HK-2 (cell line): ENCODE results near the gene OR1K1.
"Not testable (repeated sequence)": the region's sequence is repeated elsewhere in the genome, so short reads cannot be mapped to it uniquely, and the experiment has no call there.

Experiments
- DNase-seq: peaks from one replicate; pipeline ENCODE4 v3.0.0-alpha.2; 2018; ENCODE audit not compliant: unreplicated experiment

The OR1K1 gene

DNA sequence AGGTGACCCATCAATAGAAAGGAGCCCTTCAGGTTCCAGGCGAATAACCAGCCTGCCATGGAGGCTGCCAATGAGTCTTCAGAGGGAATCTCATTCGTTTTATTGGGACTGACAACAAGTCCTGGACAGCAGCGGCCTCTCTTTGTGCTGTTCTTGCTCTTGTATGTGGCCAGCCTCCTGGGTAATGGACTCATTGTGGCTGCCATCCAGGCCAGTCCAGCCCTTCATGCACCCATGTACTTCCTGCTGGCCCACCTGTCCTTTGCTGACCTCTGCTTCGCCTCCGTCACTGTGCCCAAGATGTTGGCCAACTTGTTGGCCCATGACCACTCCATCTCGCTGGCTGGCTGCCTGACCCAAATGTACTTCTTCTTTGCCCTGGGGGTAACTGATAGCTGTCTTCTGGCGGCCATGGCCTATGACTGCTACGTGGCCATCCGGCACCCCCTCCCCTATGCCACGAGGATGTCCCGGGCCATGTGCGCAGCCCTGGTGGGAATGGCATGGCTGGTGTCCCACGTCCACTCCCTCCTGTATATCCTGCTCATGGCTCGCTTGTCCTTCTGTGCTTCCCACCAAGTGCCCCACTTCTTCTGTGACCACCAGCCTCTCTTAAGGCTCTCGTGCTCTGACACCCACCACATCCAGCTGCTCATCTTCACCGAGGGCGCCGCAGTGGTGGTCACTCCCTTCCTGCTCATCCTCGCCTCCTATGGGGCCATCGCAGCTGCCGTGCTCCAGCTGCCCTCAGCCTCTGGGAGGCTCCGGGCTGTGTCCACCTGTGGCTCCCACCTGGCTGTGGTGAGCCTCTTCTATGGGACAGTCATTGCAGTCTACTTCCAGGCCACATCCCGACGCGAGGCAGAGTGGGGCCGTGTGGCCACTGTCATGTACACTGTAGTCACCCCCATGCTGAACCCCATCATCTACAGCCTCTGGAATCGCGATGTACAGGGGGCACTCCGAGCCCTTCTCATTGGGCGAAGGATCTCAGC lies at the start of gene OR1K1:
Gene OR1K1 (plus strand): TSS at position 58 of the 995 bp plus-strand sequence. CDS start 0 bp downstream, at position 58.
- DNase-seq = no peak

DNA sequence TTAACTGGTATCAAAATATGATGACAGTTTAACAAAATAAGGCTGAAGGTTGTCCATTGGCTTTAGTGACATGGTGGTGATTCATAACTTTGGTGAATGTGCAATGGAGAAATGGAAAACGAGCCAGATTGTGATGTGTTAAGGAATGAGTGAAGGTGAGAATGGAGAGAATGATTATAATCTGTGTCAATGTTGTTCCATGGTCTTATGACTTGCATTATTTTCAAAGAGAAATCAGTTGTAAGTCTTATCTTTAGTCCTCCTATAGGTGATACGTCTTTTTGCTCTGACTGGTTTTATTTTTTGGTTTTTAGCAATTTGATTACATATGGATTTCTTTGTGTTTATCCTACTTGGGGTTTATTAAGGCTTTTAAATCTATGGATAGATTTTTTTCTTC lies 45.1 kb upstream of the OR1K1 start:
- DNase-seq = no peak

GRCh38 chr9:122767817-122768216 lies 32.1 kb upstream of the OR1K1 start:
- DNase-seq = no peak

GRCh38 chr9:122777052-122777451 lies 22.9 kb upstream of the OR1K1 start:
- DNase-seq = no peak

DNA sequence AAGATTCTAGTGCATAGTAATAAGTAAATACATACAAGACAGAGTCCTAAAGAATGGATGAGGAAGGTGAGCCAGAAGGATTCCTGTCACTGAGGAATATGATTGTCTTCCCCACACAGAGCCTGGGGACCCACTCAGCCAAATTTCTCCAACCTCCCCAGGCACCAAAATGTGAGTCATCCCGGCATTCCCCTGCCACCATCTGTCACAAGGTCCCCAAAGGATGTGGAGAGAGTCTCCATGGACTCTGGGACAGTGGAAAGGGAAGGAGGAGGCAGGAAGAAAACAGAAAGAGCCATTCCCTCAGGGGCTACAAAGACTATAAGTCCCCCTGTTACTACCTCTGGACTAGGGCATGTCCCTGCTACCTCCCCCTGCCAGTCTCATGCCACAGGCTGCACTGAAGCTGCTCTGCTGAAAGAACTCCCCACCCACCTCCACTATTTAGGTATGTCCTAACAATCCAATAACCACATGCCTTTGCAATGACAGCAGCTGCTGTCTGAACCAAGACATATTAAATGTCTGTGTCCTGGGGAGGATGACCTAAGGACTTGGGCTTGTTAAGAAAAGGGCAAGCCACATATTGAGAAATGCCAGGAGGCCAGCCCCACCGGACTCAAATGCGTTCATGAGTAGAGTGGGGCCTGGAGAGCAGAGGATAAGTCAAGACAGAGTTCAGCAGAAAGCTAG lies 21.8 kb upstream of the OR1K1 start:
- no peak for DNase-seq

DNA sequence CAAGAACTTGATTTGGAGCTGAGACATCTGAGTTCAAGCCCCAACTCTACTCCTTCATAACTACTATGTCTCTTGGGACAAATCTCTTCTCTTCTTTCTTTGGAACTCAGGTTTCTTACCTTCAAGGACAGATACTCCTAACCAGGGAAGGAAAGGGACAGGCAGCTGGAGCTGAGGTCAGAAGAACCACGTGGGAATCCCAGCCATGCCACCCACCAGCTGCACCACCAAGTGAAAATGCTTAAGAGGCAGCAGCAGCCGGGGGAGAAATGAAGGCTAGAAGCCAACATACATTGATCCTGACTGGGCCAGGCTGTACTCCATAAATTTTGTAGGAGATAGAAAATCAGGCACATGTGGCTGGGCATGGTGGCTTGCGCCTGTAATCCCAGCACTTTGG lies 20.7 kb upstream of the OR1K1 start:
- DNase-seq = no peak

DNA sequence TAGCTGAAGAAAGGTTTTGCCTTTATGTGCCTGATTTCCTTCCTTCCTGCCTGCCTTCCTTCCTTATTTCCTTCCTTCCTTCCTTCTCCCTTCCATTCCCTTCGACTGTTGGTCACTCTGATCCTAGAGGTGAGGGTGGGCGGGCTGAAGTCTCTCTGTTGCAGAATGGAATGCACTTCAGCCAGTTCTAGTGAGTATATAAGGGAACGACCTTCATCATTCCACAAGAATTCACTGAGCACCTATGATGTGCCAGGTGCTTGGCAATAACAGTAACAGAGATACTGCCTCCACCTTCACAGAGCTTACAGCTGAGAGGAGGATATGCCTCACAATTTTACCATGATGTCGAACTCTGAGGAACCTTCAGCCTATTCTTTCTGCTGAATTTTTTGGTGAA lies 19.9 kb upstream of the OR1K1 start:
- no peak for DNase-seq

GRCh38 chr9:122781671-122782070 lies 18.3 kb upstream of the OR1K1 start:
- DNase-seq = no peak

- no peak for DNase-seq
Measured at GRCh38 chr9:122785269-122785668, 14.7 kb upstream of the OR1K1 start.

GRCh38 chr9:122786338-122786737 lies 13.6 kb upstream of the OR1K1 start:
- DNase-seq = no peak

DNA sequence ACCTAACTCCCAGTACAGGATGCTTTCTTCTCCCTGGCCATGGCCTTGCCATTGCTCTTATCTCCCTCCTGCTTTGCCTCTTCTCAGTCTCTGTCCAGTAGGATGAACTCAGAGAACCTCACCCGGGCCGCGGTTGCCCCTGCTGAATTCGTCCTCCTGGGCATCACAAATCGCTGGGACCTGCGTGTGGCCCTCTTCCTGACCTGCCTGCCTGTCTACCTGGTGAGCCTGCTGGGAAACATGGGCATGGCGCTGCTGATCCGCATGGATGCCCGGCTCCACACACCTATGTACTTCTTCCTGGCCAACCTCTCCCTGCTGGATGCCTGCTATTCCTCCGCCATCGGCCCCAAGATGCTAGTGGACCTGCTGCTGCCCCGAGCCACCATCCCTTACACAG lies 11.1 kb upstream of the OR1K1 start, which contains the start of gene OR5C1:
Gene OR5C1 (plus strand): TSS at position 103 of the 400 bp plus-strand sequence. CDS start 0 bp downstream, at position 103.
- DNase-seq = no peak

GRCh38 chr9:122789256-122790046 lies 10.5 kb upstream of the OR1K1 start:
- DNase-seq = no peak

- DNase-seq = no peak
Measured at GRCh38 chr9:122791872-122792669, 7.9 kb upstream of the OR1K1 start.

DNA sequence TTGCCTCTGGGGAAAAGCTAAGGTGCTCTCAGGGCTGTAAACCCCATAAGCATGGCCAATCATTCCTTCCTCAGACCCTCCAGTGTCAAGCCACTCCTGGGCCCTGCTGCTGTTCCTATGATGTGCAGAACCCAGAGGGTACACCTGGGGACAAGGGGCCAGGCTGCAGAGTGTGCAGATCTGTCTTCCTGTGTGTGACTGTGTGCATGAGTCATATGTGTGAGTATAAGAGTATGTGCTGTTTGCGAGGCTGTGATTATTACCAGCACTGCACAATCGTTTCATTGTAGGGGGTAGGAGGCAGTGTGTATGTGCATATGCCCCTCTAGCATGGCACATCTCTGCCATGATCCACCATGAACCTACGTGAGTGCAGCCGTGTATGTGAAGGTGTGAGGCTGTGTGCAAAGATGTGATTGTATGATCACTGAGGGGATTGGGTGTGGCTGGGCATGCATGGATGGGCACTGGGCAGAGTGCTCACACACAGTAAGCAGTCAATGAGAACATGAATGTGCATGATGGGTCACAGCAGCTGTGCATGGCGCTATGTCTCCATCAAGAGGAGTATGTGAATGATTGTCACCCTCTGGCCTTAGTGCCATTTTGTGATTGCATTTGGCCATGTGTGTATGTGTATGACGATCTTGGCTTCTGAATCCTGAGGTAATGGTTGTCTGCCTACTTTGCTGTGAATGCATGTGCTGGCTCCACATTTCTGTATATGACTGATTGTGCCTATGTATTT lies 2.4 kb upstream of the OR1K1 start:
- DNase-seq = no peak

DNA sequence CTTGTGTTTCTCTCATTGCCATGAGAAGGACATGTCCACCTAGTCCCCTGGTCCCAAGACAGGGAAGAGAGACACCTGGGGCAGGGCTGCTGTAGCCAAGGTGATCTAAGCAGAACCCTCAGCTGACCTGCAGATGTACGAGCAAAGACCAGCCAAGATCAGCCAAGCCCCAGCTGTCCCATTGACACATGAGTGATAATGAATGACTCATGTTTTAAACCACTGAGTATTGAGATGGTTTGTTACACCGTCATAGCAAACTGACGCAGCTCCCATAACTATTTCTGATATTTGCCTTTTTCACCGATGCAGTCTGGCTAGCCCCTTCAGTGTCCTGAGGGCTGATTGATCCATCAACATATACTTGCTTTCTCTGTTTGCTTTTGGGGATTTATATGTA lies 6.7 kb downstream of the OR1K1 start:
- no peak for DNase-seq

GRCh38 chr9:122807271-122807900 lies 7.5 kb downstream of the OR1K1 start:
- no peak for DNase-seq

DNA sequence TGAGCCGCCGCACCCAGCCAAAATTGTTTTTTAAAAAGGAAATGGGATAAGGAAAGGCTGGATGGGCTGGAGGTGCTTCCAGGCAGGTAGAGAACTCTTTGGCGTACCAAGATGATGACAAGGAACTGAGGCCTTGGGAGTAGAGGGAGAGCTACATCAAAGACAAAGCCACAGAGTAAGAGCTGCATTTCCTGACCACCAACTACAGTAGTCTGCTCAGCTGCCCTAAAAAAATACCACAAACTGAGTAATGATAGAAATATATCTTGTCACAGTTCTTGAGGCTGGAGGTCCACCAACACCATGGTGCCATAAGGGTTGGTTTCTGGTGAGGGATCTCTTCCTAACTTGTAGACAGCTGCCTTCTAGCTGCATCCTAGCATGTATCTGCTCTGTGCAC lies 8.2 kb downstream of the OR1K1 start:
- no peak for DNase-seq

DNA sequence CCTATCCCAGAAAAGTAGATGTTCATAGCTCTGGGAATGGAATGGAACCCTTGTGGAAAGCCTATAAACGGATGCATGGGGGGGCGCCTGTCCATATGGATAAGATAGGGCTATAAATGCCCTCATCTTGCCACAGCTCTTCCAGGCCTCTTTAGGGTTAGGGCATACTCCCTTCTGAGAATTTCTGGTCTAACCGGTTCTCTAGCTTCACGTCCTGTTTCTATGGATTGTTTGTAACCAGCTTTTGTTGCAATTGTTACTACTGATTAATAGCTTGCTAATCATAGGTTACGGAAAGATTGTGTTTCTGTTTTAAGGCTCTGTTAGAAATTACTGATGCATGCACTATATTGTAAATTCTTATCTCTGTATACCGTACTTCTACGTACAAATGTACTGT lies 9.3 kb downstream of the OR1K1 start:
- DNase-seq = not testable (repeated sequence)

DNA sequence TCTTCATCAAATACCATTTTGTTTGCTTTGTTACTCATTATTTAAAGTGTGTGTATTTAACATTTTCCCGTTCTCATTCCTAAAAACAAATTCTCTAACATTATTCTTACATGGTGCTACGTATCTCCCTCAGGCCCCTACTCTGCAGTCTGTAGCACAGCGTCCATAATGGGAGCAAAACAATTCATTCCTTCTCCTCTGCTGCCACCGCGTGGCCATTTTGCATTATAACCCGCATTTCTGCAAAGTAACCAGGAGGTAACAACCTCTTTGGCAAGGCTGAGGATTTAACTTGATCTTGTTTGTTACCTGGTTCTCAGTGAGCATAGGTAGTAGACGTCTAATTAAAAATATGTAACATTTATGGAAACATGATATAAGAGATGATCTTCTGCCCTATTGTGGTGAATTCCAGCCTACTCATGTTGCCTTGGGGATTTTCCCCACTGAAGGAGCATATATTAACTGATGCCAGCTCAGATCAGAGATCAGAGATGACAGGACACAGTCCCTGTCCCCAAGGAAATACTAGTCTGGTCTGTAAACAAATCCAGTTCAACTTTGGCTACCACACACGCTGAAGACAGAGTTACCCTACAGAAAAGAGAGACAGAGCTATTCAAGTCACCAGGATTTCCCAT lies 10.5 kb downstream of the OR1K1 start:
- peak; percentile 64 for DNase-seq
